Measurements from ENCODE around the gene CDKN1C. TPM values are rescaled to one million over a fixed set of nuclear protein-coding genes. Genes with fewer than 3 reads are reported as not detected.

CDKN1C gene
- total RNA-seq, 1 experiment from 2014 or later: 2.9 TPM

DNA sequence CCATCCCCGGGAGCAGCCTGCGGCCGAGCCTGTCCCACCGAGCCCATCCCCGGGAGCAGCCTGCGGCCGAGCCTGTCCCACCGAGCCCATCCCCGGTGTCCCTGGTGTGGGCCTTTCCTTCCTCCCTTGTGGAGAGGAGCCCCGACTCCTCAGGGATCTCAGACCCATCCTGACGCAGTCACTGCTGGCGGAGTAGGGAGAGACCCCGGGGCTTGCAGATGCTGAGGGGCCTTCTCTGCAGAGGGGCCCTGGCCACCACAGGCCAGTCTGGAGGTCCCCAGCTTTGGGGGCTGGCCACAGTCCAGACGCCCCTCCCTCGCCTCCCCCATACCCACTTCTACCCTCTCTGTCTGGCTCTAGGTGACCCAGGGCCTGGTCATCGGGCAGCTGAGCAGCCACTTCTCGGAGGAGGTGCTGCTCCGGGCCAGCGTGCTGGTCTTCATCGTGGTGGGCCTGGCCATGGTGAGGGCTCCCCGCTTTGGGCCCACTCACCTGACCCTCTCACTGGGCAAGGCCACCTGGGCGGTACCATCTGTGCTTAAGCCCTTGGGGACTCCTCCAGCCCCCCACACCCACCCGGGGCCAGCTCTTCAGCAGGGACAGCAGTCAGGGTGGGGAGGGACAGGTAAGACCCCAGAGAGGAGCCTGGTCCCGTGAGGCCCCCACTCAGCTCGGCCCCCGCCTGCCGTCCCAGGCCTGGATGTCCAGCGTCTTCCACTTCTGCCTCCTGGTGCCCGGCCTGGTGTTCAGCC is 36.3 kb upstream of the CDKN1C start:
- TF ChIP-seq EZH2 (IDR thresholded peaks at IDR 0.05; ENCODE audit: borderline replicate concordance, low read depth, low read length, poor library complexity, severe bottlenecking): no peak
- TF ChIP-seq, protein P1, sequence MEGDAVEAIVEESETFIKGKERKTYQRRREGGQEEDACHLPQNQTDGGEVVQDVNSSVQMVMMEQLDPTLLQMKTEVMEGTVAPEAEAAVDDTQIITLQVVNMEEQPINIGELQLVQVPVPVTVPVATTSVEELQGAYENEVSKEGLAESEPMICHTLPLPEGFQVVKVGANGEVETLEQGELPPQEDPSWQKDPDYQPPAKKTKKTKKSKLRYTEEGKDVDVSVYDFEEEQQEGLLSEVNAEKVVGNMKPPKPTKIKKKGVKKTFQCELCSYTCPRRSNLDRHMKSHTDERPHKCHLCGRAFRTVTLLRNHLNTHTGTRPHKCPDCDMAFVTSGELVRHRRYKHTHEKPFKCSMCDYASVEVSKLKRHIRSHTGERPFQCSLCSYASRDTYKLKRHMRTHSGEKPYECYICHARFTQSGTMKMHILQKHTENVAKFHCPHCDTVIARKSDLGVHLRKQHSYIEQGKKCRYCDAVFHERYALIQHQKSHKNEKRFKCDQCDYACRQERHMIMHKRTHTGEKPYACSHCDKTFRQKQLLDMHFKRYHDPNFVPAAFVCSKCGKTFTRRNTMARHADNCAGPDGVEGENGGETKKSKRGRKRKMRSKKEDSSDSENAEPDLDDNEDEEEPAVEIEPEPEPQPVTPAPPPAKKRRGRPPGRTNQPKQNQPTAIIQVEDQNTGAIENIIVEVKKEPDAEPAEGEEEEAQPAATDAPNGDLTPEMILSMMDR (conservative IDR thresholded peaks at IDR 0.05; ENCODE audit: low read depth, low read length): no peak
- Histone ChIP-seq H3K36me3 (ENCODE audit: insufficient read depth, low read length, poor library complexity, severe bottlenecking) (no peaks in the 10 kb centered on the region), H3K4me3 (ENCODE audit: low read depth, low read length, poor library complexity, severe bottlenecking) (no peak overlapping the region), H3K4me1 (ENCODE audit: insufficient read depth, low read length, poor library complexity, severe bottlenecking) (no peaks in the 10 kb centered on the region), H3K27ac (ENCODE audit: low read depth, low read length, poor library complexity, severe bottlenecking) (no peak overlapping the region), H3K9me3 (ENCODE audit: low read depth, low read length, poor library complexity, severe bottlenecking) (no peaks in the 10 kb centered on the region), H3K27me3 (replicated peaks; ENCODE audit: insufficient read depth, low read depth, low read length, poor library complexity) (no peaks in the 10 kb centered on the region)
- ChIA-PET POLR2A (ENCODE audit: low non-redundant PET) (no interaction called here), CTCF (no interaction called here)
- BruUV-seq (replicated peaks): no TSS peak
- intact Hi-C loops (cut with micrococcal nuclease; ENCODE audit: unreplicated experiment): no loop called here
- DNase-seq (ENCODE audit: low spot score): no peak

DNA sequence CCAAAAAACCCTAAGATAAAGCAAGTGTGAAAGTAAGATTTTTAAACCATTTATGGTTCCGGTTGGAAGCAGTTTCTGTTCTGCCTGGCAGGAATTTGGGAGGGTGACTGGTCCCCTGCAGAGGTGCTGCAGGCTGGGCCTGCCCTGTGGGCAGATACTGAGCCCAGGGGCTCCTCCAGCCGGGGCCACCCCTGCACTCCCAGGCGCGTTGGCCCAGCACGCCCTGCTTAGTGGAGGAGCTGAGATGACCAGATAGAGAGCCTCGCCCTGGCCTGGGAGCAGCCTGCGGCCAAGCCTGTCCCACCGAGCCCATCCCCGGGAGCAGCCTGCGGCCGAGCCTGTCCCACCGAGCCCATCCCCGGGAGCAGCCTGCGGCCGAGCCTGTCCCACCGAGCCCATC is 35.7 kb upstream of the CDKN1C start:
- Histone ChIP-seq H3K4me3 (ENCODE audit: low read depth, low read length, poor library complexity, severe bottlenecking) (no peak overlapping the region), H3K27ac (ENCODE audit: low read depth, low read length, poor library complexity, severe bottlenecking) (no peak overlapping the region), H3K9me3 (ENCODE audit: low read depth, low read length, poor library complexity, severe bottlenecking) (no peaks in the 10 kb centered on the region), H3K36me3 (ENCODE audit: insufficient read depth, low read length, poor library complexity, severe bottlenecking) (no peaks in the 10 kb centered on the region), H3K4me1 (ENCODE audit: insufficient read depth, low read length, poor library complexity, severe bottlenecking) (no peaks in the 10 kb centered on the region), H3K27me3 (replicated peaks; ENCODE audit: insufficient read depth, low read depth, low read length, poor library complexity) (no peaks in the 10 kb centered on the region)
- ChIA-PET CTCF (no interaction called here), POLR2A (ENCODE audit: low non-redundant PET) (no interaction called here)
- intact Hi-C loops (cut with micrococcal nuclease; ENCODE audit: unreplicated experiment): no loop called here
- no peak for DNase-seq (ENCODE audit: low spot score)
- no TSS peak for BruUV-seq (replicated peaks)
- TF ChIP-seq EZH2 (IDR thresholded peaks at IDR 0.05; ENCODE audit: borderline replicate concordance, low read depth, low read length, poor library complexity, severe bottlenecking): no peak
- TF ChIP-seq, protein P1 (conservative IDR thresholded peaks at IDR 0.05; ENCODE audit: low read depth, low read length): no peak

DNA sequence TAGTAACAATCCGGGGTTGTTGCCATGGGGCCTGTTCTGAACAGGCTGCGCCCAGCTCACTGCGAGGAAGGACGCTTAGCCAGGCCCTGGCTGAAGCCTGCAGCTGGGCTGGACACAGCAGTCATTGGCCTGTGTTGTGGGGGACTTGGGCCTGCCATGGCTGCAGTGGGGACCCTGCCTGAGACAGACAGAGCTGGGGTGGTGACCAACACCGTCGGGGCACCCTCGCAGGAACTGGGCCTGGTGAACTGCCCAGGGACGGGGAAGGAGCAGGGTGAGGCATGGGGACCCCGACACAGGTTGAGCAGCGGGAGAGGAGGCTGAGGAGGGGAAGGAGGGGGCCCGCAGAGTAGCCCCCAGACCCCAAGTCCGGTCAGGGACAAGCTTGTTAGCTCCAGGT is 34.8 kb upstream of the CDKN1C start:
- Histone ChIP-seq H3K27me3 (replicated peaks; ENCODE audit: insufficient read depth, low read depth, low read length, poor library complexity) (no peaks in the 10 kb centered on the region), H3K9me3 (ENCODE audit: low read depth, low read length, poor library complexity, severe bottlenecking) (no peaks in the 10 kb centered on the region), H3K27ac (ENCODE audit: low read depth, low read length, poor library complexity, severe bottlenecking) (no peak overlapping the region), H3K36me3 (ENCODE audit: insufficient read depth, low read length, poor library complexity, severe bottlenecking) (no peaks in the 10 kb centered on the region), H3K4me1 (ENCODE audit: insufficient read depth, low read length, poor library complexity, severe bottlenecking) (no peaks in the 10 kb centered on the region), H3K4me3 (ENCODE audit: low read depth, low read length, poor library complexity, severe bottlenecking) (no peak overlapping the region)
- intact Hi-C loops (cut with micrococcal nuclease; ENCODE audit: unreplicated experiment): no loop called here
- BruUV-seq (replicated peaks): no TSS peak
- no peak for TF ChIP-seq EZH2 (IDR thresholded peaks at IDR 0.05; ENCODE audit: borderline replicate concordance, low read depth, low read length, poor library complexity, severe bottlenecking)
- TF ChIP-seq, protein P1 (conservative IDR thresholded peaks at IDR 0.05; ENCODE audit: low read depth, low read length): no peak
- no peak for DNase-seq (ENCODE audit: low spot score)
- ChIA-PET CTCF (interaction anchor here (0.7 kb wide), 1 partner anchor 387 kb away, joined by 3 read pairs; no protein-coding TSS in a partner anchor), POLR2A (ENCODE audit: low non-redundant PET) (no interaction called here)
